ENCODE measurements around the gene KITLG.
"Not testable (repeated sequence)": the region's sequence is repeated elsewhere in the genome, so short reads cannot be mapped to it uniquely, and the experiment has no call there.

The KITLG gene, protein sequence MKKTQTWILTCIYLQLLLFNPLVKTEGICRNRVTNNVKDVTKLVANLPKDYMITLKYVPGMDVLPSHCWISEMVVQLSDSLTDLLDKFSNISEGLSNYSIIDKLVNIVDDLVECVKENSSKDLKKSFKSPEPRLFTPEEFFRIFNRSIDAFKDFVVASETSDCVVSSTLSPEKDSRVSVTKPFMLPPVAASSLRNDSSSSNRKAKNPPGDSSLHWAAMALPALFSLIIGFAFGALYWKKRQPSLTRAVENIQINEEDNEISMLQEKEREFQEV
- total RNA-seq: 0 reads per million in 2 donors

DNA sequence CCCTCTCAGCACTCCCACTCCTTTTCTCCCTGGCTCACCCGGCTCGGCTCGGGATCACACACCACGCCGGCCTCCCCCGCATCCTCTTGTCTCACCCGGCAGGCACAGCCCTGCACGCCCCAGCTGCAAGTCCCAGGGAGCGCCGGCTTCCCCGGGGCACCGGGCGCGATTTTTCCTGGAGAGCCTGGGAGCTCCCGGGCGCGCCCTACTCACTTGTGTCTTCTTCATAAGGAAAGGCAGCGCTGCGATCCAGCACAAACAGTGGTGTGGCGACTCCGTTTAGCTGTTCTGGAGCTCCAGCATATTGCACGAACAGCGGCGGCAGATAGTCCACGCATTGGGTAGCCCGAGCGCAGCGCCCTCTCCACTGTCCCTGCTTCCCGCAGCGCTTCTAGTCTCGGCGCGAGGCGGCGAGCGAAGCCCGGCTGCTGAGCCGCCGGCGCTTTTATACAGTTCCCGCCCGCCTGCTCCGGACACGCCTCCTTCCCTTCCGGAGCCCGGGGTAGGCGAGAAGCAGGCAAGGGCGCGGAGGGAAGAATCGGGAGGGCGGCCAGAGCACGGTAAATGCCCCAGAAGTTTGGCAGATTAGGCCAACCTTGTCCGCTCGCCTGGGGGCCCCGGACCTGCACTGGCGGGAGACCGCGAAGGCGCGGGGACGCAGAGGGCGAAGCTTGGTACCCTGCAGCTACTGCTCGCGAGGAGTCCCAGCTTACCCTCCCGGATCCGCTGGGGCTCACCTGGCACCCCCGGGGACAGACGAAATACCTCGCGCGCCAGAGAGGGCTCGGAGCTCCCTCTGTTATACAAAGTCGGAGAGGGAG, at the start of gene KITLG:
KITLG (minus strand) TSS at position 421 of the 821 bp plus-strand sequence; CDS start at position 228, 193 bp downstream.
- DNase-seq: no peak

DNA sequence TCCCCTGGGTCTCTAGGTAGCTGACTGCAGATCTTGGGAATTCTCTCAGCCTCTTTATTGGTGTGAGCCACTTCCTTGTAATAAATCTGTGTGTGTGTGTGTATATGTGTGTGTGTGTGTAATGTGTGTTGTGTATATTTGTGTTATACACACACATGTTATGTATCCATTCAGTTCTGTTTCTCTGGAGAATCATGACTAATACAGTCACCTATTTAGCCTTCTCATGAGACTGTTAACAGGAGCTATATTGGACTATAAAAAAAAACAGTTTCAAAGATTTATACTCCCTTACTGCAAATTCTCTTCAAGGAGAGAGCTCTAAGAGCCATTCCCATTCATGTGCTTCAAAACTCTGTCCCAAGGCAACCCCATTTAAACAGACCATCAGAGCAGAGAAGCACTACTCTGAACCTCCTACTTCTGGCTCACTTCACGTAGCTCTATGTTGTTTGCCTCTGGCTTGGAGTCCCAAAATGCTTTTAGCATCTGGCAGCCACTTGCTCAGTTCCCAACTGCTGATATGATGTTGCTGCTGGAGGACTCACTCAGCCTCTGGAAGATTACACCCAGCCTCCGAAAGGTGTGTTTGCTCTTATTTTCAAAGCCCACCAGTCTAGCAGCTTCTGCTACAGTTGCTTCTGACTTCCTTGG, 48.7 kb upstream of the KITLG start:
- no peak for DNase-seq

DNA sequence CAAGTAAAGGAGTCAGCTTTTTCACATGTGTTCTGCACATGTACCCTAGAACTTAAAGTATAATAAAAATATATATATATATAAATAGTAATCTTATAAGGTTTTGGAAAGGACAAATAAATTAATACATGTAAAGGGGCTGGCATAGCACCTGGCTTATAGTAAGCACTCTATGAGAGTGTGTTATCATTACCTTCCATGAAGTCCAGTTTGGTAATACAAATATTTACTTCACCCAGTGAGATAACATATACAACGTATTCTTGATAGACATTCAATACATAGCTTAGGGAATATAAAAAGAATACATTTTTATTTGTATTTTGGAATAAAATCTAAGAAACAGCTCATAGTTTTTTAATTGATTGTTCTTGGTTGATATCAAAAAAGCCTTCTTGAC, 47.8 kb upstream of the KITLG start:
- not testable (repeated sequence) for DNase-seq

DNA sequence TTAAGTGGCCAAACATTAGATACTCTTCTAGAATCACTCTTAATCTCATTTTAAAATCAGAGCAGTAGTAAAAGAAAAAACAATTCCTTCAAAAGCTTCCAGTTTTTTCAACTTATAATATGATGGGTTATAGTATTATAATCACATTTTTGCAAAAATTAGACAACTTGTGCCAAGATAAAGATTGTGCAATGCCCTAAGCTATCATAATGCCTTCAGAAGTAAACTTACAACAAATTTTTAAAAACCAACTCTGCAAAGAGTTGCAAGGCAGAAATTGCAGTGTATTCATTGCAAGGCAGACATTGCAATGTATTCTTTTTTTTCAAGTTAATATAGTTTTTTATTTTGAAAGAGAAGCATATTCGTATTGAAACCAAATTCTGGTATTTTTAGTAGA, 47.2 kb upstream of the KITLG start:
- no peak for DNase-seq

DNA sequence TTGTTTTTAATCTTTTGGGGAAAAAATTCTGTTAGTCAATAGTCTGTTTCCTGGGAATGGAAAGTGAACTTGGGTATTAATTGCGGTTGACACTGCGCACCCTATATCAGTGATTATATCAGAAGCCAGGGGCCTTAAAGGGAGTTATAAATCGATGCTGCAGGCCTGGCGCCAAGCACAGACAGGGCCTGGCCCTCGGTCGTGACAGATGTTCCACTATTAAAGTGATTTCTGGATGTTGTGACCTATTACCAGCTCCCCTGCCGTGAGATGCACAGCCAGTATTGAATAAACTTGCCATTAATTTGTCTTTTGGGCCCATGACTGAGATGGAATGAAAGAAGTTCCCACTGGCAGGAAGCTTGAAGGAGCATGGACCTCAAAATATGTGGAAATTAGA, 45.1 kb upstream of the KITLG start:
- DNase-seq: no peak

DNA sequence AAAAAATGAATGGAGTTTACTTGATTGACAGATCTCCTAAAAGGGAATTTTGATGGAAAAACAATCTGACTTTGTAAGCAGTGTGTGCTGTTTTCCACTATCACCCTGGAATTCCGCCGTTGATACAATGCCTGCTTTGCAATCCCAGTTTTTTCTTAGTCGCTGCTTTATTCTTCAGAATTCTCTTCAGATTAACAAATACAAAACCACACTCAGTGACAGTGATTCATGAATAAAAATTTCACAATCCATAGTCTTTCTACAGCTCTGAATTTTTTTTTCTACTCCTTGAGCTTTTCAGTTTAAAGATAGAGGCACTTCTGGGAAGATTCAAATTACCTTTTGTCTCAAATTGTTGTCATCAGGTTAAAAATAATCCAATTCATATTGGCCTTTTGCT, 44.6 kb upstream of the KITLG start:
- no peak for DNase-seq

DNA sequence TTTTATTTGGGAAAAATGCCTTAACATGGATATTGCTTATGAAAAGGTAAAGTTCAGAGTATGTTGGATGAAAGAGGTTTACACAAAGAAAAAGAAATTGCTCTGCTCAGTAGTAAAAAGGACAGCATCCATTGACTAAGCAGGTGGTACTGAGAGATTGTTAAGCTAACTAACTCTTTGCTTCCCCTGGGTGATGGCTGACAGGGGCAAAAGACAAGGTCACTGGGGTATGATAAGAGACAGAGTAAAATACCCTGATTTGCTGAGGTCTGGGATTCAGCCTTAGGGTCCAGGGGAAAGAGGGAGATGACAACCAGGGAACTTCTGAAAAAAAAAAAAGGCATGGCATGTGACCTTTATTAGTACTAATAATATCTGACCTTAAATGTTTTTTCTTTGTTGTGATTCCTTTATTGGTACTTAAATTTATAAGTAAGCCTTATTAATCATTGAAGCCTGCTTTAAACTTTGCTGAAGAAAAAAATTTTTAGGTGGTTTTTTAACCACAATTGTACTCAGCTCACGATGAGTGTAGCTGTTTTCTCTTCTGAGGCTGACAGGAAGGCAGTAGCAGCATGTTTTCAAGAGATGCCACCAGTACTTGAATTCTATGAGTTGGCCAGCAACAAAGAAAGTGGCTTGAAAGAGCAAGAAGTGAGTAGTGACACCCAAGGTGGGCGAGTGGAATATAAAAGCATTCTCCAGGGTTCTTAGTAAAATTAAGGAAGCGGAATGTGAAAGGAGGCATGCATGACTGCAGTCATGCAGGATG, 43.7 kb upstream of the KITLG start:
- no peak for DNase-seq

DNA sequence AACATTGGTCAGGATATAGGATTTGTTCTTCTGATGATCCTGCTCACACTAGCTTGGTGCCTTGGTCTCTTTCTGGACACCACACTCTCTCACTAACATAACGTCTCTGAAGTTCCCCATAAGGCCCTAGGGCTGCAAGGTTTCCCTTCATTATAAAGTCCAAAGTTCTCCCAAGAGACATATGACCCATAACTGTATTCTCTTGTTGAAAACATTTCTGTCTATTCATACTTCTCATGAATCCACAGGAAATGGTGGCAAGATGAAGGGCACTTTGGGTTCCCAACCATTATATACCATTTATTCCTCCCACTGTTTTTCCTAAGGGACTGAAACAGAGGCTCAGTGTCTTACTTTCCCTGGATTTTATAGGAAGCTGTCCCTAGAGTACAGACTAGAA, 37.1 kb upstream of the KITLG start:
- no peak for DNase-seq

DNA sequence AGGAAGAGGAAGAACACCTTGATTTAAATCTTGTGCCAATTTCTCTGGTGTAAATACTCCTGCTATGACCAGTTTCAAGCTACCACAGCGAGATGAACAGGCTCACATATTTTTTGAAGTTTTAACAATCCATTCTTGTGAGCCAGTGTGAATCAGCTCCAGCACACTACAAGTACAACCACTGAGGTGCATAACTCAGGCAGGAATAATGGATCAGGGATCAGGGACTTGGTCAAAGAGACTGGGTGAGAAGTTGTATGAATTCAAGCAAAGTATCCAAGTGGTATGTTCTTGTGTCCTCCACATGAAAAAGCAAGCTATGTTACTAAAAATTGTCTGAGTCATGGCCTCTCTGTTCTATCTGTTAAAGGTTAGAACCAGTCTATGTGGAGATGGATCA, 35.2 kb upstream of the KITLG start:
- DNase-seq: no peak

DNA sequence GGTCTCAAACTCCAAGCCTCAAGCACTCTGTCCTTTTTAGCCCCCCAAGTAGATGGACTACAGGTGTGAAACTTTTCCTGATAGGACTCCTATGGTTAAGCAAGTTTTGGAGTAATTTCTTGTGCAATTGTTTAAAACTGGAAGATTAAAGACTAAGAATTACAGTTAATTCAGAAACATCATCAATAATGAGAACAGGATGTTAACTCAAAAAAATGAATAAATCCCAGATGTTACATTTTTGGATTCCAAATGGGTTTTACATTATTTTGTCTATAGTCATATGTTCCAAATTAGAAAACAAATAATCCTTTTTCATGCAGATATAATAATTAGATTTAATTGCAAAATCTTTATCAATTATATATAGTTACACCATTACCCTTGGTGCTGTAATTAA, 24.4 kb upstream of the KITLG start:
- DNase-seq: no peak

DNA sequence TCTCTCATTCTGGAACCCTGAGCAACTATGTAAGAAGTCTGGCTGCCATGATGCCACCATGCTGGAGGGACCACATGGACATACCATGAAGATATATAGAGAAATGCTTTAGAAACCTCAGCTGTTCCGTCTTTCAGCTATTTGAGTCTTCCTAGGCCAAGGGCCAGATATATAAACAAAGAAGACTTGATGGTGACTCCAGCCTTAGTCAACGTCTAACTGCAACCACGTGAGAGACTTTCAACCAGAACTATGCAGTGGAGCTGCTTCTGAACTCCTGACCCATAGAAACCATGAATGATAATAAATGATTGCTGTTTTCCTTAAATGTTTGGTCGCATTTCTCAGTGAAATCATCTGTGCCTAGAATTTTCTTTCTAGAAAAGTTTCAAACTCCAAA, 20.0 kb upstream of the KITLG start:
- DNase-seq: no peak

DNA sequence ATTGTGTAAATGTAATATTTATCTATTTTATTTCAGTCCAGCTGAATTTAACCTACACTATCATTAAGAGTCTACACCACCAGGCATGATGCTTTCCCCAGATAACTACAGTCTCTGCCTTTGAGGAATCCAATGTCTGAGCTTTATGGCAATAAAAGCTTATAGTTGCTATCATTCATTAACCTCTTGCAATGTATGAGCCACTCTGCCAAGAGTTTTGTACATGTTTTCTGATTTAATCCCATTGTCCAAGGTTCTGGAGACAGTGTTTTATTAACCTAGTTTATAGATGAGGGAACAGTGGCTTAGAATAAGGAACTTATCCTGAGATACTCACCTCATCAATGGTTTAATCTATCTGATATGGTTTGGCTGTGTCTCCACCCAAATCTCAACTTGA, 17.1 kb upstream of the KITLG start:
- no peak for DNase-seq

DNA sequence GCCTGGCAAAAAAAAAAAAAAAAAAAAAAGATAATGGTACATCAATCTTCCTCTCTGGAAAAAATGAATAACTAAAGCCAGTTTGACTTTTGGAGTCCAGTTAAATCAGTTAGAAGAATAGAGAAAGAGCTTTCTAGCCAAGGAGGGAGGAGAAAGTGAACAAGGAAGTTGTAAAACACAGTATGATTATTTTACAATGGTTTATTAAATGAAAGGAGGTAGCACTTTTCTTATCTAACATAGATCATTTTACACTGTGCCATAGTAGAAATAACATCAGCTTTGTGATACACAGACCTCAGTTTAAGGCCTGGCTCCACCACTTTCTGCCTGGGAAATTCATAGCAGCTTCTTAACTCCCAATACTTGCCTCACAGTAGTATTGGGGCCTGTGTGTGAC, 15.4 kb upstream of the KITLG start:
- no peak for DNase-seq

DNA sequence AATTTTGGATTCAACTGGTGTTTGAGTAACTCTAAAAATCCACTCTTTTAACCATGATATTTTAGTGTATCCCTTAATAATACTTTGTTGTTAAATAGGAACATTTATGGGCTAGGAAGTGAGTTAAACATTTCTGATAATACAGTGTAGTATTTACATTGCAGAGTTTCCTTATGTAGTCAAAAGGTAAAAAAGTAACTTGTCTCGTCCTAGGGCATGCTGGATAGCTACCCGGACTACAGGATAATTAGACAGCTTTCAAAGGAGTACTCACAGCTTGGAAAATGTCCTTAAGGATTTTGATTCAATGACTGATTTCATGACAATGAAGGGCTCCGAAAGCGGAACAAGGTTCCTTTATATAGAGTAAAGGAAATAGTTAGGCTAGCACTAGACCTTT, 14.5 kb upstream of the KITLG start:
- DNase-seq: no peak

DNA sequence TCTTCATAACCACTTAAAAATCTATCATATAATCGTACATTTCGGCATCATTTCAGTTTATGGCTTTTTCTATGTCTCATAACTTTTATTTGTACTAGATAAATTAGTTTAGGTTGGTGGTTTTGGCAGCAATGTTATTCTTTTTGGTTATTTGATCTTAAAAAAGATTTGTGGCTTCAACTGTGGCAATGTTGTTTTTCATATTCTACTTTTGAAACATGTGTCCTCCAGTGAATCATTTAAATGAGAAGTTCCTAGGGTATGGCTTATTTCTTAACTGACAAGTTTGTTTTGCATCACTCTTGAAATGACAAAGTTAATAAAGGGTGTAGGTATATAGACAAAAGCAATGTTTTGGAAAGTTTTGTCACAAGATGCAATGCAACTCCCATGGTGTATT, 11.1 kb upstream of the KITLG start:
- DNase-seq: no peak

DNA sequence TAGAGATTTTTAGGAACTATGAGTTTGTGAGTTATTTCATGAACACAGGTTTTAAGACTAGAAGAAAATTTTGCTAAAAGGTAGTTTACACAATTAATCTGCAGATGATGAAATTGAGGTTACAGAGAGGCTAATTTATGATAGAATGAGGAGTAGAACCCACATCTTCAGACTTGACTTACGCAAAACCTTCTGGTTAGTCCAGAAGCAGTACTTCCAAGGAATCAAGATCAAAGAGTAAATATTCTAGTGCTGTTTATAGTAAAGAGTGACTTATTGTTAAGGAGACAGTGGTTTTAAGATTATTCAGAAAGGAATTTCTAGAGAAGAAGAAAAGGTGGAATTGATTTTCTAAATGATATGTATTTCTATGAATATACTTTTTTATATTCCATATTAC, 10.6 kb upstream of the KITLG start:
- DNase-seq: no peak

DNA sequence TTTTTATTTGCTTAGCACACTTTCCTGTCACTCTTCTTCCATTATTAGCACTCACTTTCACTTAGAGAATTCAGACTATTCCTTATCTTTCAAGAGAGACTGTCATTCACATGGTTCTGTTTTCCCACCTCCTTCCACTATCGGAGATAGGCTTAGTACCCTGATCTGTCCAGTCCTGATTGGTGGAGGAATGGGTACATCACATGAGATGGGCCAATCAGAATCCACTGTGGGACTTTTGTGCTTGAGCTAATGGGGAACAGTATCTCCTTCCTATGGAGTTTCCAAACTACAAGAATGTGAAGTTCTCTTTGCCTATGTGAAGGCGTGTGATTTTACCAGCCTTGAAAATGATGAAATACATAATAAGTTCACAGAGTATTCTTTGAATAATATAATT, 4.8 kb upstream of the KITLG start:
- DNase-seq: no peak

DNA sequence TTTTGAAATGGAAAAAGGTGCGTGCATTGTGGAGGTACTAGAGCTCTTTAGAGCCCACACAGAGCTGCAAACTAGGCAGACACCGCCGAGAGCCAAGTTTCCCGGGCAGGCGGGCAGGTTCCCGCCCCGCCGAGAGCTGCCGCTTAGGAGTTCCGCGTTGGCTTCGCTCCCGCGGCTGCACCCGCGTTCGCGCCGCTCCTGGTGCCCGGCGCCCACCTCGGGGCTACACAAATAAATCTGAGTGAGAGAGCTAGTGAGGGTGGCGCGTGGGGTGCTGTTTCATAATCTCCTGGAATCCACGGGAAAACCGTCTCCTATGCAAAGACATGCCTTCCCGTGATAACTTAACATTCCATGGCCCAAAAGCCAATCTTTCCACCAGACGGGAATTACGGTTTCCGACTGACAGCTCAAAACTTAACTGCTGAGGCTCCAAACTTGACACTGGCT, 645 bp downstream of the KITLG start:
- DNase-seq: no peak

DNA sequence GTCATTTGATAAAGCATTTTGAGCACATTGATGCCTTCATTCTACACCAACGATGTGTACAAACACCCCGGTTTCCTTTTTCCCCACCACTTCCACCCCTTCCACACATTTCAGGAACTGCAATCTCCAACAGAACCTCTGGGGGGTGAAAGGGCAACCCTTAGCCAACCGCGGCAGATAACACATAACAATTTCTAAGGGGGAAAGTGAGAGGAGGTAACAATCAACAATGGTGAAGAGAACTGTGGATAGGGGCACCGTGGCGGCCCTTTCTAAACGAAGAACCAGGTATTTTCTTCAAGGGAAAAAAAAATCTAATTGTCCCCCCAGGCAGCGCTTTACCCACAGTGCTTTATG, 1.1 kb downstream of the KITLG start:
- no peak for DNase-seq

DNA sequence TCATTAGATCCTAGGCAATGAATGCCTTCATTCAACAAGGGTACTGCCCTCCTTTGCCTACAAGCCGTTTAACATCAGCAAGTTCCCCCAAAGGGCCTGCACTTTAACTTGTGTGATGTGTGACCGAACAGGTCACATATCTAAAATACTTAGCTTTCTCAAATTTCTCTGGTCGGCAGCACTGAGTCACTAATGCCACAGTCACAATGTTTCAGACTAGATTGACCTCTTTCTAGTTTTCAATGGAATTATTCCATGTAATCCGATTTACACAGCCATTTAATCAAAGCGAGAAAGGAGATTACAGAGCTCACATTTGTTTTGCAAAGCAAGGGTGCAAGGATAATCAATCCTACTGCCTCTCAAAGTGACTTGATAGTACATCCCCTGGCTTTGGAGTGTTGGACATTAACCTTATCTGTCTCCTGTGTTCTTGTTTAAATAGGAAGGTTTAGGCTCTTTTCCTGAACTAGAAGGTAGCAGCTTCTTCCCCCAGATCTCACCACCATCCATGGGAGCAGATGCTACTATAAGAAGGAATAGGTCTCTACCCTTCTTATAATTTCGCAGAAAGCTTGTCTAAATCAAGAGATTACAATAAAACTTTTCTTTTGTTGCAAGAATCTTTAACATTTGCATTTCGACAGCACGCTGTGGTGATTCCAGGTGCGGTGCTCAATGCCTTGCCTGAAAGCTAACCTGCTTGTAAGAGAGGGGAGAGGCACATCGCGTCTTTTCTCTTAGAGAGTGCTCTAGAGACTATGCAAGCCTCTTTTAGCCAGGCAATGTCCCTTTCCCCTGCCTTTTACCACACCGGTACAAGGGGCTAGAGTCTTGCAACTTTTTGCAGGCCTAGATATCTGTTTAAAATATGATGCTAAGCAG, 1.8 kb downstream of the KITLG start:
- DNase-seq: no peak

DNA sequence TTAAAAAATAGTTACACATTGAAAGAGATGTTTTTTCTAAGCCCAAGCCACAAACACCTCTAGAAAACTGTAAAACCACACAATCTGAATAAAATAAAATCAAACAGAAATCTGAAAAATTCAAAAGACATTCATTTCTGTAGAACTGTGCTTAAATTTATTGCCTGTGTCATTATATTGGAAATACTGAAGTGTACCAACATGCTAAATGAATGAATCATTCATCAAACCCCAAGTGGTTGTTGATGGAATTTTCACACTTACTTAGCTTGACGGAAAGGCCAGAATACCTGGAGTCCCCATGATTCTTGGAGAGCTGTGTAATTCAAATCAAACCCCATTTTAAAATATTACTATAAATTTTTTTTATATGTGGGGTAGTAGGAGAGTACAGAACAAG, 2.7 kb downstream of the KITLG start:
- DNase-seq: no peak

DNA sequence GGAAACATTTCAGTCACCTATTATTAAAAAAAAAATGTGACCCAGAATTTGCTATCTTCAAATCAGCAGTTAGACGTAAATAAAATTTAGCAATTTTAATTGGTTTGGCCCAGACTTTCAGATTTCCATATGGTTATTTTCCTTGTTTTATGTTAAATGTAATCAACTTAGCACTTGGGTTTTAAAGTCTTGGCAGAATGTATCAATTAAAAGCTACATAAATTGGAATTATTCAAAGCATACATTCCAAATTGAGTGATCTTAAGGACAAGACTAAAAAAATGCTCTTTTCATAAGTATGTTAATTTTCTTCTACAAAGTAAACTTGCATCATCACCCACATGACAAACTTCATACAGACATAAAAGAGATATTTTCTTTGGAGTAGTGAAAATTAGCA, 3.4 kb downstream of the KITLG start:
- DNase-seq: no peak

Data from T-helper 9 cell (primary cell).